ENCODE results near the gene KCNMA1.

Gene KCNMA1

DNA sequence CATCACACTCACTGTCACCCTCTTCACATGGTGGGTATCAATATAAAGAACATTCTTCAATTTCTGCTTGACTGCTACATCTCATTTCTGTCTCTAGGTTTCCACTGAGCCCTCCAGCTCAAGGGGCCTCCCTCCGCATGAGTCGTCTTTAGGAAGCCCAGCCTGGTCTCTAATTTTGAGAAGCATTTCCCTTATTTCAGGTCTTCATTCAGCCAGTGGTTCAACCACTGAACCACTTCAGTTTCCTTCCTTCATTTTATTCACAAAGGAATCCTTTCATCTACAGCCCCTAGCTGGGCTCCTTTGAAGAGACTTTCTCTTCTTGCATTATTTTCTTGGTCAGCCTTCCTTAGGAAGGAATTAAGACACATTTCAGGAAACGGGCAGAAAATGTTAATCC, 257.4 kb downstream of the KCNMA1 start:
- no peak for DNase-seq

DNA sequence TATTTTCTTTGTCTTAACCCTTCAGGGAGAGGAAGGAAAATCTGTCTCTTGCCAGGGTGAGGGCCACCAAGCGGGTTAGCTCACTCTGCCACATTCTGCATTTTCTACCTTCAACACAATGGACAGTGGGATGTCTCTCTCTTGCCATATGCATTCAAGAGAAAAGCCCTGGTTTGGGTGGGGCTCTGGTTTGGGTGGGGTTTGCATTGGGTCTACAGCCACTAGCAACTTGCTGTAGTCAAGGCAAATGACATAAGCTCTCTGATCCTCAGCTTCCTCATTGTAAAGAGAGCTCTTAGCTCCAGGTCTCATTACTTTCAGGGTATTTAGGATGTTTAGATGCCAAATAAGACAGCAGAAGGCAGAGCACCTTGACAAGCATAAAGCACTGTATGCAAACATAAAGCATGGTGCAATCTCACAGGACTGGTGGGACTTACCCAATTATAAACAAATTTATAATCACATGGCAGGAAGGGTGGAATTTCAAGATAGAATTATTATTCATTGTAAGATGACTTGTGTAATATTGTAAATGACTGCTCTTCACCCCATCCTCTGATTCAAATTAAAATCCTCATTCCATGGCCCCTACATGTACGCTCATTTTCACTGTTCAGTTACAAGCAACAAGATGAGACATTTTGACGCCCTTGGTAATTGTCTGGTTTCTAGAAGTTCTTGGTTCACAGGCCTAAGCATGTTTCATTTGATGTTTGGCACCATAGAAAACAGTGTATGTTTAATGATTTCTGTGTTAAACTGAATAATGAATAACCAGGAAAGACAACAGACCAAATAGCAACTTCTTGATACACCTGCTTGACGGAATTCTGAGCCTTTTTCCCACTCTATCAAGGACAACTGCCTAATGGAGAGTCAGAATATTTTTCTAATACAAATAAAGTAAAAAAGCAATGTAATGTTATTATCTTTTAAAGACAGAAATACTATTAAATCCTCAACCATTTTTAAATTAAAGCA, 258.9 kb downstream of the KCNMA1 start:
- DNase-seq, result no peak

DNA sequence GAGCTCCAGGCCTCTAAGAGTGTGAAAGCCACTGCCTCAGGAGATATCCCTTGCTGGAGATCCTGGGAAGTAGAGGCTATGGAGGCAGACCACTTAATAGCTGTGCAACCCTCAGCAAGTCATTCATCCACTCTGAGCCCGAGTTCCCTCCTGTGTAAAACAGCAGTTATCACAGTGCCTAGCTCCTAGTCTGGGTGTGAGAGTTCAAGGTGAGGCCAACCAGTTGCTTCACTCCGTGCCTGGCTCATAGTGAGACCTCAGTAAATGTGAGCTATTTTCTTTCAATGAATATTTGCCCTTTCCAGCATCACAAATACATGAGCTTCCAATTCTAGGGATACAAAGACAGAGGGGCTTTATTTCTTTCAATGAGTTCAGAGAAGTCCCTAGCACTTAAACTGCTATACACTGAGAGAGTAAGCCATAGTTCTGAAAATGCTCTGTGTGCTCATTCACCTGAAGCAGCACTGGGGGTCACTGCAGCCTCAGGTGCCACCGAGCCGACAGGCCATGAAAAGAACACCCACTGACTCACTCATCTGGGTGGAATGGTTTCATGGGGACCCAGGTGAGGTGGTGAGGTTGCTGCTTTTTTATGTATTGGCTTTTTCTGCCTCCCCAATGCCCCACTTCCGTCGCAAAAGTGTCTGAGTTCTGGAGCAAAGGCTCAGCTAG, 259.8 kb downstream of the KCNMA1 start:
- DNase-seq, result no peak

GRCh38 chr10:77377034-77377433, 260.6 kb downstream of the KCNMA1 start:
- DNase-seq, result no peak

- DNase-seq, result no peak
These were observed 263.4 kb downstream of the KCNMA1 start for GRCh38 chr10:77374189-77374656.

- no peak for DNase-seq
These were observed 265.5 kb downstream of the KCNMA1 start for GRCh38 chr10:77371848-77372799.

- DNase-seq, result no peak
These were observed 266.2 kb downstream of the KCNMA1 start for GRCh38 chr10:77371421-77371820.

- DNase-seq, result no peak
These were observed 269.6 kb downstream of the KCNMA1 start for GRCh38 chr10:77368006-77368405.

- DNase-seq, result no peak
These were observed 274.4 kb downstream of the KCNMA1 start for GRCh38 chr10:77363210-77363609.

- no peak for DNase-seq
These were observed 275.8 kb downstream of the KCNMA1 start for GRCh38 chr10:77361831-77362230.

- DNase-seq, result peak in 6 of 56 donors; percentile 8 to 20 (median 12)
These were observed 276.2 kb downstream of the KCNMA1 start for GRCh38 chr10:77361426-77361825.

DNA sequence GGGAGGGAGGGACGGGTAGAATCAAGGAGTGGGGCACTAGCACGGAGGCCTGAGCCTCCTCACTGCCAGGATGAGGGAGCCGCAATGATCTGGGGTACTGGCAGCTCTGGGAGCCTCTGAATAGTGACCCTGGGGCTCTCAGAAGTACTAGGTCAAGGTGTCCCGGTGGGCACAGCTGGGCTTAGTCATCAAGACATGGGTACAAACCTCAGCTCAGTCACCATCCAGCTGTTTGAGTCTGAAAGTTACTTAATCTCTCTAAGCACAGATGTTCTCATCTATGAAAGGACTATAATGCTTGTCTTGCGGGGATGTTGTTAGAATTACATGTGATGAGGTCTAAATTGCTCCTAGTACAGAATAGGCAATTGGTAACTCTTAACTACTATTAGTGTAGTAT, 276.8 kb downstream of the KCNMA1 start:
- no peak for DNase-seq

GRCh38 chr10:77359950-77360520, 277.6 kb downstream of the KCNMA1 start:
- no peak for DNase-seq

DNA sequence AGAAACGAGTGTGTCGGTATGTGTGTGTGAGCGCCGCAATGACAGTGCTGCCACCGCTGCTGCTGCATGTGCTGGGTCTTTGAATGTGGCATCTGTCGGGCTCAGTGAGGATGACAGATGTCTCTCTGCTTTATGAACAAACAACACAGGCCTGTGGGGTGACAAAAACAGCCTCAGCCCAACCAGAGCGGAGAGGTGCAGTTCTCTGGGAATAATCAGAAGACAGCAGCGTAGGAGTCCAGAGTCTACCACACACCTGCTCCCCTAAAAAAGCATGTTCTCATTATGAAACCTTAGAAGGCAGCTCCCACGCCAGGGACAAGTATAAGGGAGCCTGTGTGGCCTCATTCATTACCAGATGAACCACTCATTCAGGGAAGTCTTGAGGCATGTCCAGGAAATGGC, 278.3 kb downstream of the KCNMA1 start:
- DNase-seq, result peak in 7 of 56 donors; percentile 7 to 25 (median 12)

GRCh38 chr10:77358656-77359055, 279.0 kb downstream of the KCNMA1 start:
- DNase-seq, result no peak

DNA sequence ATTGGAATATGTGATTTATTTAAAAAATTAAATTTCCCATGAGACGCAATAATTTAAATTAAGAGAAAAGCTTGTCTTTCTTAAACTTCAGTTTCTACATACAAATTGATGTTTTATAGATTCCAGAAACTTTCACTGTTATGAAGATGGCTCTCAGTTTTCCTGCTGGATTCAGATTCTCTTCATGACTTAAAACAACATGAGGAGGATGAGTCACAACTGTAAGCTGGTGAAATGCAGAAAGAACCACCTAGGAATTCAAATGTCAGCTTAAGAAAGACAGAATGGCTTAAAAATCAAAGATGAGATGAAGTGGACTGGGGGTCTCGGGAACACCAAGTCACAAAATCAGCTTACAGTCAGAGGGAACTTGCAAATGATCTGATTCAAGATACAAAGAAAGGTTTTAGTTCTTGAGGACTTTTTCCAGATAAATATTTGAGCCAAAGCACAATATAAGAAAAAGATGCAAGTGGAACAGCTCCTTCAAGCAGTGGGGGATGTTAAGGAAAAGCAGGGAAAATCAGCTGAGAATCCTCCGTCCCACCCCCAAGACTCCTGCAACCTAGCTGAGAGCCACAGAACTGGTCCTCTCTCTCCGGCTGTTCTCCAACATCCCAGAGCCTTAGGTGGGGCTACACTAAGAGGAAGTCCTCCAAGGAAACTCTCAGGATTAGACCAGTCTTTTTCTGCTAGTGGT, 279.8 kb downstream of the KCNMA1 start:
- DNase-seq, result no peak

- DNase-seq, result no peak
These were observed 280.4 kb downstream of the KCNMA1 start for GRCh38 chr10:77357185-77357584.

- no peak for DNase-seq
These were observed 281.8 kb downstream of the KCNMA1 start for GRCh38 chr10:77355844-77356243.

DNA sequence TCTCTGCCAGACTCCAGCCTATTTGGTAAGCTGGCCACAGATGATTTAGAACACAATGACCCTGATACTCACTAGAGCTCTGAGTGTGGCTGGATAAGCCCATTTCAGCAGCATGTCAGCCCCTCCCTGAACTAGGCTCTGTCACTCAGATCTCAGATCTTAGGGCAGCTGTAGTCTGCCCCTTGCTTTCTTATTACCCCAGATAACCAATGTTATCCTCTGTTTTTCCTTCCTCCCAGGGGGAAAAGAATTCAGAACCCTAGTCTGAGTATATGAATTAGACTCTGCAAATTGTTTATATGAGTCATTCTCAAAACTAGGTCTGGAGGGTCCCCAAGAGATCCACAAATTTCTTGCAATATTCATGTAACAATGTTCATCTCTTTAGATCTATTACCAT, 286.2 kb downstream of the KCNMA1 start:
- DNase-seq, result no peak

DNA sequence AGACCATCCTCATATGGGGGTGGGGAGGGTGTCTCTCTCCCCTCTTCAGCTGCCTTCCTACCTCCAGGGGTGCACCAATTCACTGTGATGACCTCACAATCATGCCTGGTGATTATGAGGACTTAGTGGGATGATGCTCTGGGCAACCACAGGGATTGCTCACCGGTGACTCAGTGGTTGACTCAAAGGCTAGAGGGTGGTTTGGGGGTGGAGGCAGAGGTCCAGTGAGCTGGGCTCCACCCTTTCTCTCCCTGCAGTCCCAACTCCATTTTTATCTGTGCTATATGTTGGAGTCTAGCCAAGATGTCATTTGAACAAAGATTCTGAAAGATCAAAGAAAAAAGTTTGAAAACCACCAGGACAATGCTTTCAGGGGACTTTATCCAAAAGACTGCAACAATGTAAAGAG, 286.9 kb downstream of the KCNMA1 start:
- DNase-seq, result peak in 1 of 56 donors; percentile 26
